ENCODE measurements around the gene TMEM11.
"Not testable (repeated sequence)": the region's sequence is repeated elsewhere in the genome, so short reads cannot be mapped to it uniquely, and the experiment has no call there.

Gene TMEM11

DNA sequence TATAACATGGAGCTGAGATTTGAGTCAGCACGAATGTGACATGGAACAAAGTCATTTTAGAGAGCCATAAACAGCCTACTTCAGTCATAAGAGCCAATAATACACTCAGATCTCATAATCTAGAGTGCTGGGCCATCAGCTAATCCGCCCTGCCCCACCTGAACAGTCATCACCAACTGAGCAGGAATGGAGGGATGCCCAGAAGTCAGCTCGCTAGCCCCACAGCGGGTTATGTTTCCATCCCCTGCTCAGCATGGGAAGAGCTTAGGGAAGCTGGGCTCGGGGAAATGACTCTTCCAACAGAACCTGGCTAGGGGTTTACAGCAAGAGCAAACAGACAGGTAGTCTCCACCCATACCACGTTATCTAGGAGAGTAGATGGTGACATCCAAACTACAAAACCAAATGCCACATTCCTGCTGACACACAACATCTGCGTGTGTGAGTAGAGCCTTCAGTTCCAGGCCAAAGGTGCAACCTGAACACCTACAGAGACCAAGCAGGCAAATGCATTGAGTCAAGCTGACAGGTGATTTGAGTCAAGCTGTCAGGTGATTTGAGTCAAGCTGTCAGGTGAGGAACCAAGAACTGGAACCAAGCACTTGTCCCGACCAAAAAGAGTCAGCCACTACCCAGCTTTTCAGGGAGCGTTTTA, 2.0 kb downstream of the TMEM11 start:
- no peak for DNase-seq (ENCODE audit: low read depth in 2 of 2)

DNA sequence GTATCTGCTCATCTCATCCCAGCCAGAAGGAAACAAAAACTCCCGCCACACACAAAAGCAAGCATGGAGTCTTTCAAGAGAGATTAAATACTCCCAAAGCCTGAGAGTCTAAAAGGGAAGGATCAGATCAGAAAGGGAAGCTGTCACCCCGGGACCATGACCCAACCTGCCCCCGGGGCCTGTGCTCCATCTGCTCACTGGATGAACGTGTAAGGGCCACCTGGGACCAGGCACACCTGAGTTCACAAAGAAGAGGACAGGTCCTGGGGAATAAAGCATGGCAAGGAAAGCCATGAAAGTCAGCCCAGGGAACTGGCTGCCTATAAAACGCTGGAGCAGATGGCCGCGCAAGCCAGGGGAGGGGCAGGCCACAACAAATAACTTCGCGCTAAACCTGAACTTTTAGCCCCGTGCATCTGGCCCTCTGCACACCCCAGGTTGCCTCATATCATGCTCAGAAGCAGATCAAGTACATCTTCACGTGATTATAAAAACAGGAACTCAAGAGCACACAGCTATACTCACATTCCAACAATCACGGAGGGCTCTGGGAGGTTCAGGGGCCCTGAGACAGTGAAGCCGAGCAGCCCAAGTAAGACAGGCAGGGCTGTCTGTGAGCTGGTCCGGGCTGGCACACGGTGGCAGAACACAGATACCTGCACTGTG, 3.4 kb downstream of the TMEM11 start:
- DNase-seq (ENCODE audit: low read depth in 2 of 2) = no peak

DNA sequence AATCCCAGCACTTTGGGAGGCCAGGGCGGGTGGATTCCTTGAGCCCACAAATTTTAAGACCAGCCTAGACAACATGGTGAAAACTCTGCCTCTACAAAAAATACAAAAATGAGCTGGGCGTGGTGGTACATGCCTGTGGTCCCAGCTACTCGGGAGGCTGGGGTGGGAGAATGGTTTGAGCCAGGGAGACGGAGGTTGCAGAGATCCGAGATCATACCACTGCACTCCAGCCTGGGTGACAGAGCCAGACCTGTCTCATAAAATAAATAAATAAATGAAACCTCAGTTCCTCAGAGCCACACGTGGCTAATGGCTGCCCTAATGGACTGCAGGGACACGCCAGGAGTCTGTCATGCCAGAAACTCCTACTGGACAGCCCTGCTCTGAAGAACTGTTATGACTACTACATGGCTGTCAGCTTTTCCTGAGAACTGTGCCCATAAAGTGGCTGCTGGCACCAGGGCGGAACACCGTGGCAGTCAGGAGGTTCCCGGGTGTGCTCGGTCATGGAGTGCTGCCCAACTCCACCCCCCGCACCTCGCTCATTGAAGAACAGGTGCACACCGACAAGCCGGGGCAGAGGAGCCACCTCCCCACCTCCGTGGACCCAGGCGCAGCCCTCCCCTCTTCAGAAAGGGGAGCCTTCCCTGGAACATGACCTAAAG, 4.3 kb downstream of the TMEM11 start:
- no peak for DNase-seq (ENCODE audit: low read depth in 2 of 2)

DNA sequence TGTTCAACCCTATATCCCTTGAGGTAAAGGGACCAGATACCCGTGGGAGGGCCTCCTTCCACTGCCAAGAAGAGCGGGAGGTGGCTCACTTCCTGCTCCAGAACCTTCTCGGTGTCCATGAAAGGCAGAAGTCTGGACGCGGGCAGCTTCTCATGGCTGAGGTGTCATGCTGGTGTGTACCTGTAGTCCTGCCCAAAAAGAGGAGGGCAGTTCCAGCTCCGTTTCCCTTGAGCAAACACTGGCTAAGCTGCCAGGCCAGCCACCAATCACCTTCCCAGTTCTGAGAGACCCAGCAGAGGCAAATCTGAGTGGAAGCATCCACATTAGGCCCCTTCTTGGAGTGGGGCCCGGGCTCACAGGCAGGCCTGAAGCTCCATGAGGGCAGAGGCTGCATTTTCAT, 5.6 kb downstream of the TMEM11 start:
- no peak for DNase-seq (ENCODE audit: low read depth in 2 of 2)

DNA sequence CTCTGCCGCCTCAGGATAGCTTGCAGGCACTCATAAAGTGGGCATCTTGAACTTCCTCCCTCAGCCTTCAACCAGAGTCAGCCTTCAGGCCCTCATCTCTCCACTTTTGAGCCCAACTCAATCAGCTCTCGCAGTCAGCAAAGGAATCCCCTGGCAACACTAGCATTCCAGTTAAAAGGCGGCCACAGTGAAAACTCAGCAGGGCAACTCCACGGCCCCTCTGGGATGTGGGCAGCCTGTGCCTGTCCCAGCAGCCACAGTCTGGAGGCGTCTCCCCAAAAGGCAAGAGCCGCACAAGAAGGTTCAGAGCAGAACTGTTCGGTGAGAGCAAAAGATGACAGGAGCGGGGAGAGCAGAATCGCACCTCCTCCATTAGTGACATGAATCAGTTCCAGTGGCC, 9.0 kb downstream of the TMEM11 start:
- no peak for DNase-seq (ENCODE audit: low read depth in 2 of 2)

DNA sequence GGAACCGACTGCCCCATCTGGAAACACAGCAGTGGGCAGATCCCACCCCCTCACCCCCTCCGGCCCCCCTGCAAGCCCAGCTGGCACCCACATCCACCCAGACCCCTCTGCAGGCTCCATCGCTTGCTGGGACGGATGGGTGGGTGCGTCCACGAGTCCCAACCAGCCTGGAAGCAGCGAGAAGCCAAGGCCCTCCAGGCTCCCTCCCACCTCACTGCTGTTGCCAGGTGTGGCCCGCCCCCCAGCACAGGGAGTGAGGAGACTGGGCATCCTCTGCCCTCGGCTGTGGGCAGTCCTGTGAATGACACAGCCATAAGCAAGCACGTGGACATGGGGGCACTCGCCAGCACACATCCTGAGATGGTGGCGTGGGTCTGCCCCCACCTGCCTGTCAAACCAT, 11.4 kb downstream of the TMEM11 start:
- no peak for DNase-seq (ENCODE audit: low read depth in 2 of 2)

DNA sequence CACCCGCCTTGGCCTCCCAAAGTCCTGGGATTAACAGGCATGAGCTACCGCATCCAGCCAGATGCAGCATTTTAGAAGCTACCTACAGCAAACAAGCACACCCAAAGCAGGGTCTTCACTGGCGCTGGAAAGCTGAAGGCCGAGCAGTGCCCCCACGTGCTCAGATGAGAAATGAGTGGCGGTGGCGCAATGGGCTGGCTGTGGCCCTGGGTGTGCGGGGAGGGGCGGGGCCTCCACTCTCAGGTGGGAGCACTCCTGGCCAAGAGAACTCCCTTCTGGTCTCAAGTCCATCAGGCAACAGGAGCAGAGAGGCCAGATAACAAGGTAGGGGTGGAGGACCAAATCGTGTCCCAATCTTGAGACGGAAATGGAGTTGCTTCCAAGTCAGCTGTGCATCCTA, 12.1 kb downstream of the TMEM11 start:
- no peak for DNase-seq (ENCODE audit: low read depth in 2 of 2)

DNA sequence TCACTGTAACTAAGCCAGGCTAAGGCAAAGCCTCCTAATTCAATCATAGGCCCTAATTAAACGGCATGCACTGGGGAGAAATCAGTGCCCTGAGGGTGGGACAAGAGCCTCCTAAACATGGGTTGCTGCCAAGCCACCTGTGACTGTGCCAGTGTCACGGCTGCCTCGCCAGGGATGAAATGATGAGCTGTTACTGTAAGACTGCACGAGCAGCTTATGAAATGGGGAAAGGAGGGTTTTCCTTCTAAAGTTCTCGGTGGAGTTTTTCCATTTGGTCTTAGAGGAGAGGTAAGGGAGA, 12.7 kb downstream of the TMEM11 start:
- DNase-seq (ENCODE audit: low read depth in 2 of 2) = no peak

DNA sequence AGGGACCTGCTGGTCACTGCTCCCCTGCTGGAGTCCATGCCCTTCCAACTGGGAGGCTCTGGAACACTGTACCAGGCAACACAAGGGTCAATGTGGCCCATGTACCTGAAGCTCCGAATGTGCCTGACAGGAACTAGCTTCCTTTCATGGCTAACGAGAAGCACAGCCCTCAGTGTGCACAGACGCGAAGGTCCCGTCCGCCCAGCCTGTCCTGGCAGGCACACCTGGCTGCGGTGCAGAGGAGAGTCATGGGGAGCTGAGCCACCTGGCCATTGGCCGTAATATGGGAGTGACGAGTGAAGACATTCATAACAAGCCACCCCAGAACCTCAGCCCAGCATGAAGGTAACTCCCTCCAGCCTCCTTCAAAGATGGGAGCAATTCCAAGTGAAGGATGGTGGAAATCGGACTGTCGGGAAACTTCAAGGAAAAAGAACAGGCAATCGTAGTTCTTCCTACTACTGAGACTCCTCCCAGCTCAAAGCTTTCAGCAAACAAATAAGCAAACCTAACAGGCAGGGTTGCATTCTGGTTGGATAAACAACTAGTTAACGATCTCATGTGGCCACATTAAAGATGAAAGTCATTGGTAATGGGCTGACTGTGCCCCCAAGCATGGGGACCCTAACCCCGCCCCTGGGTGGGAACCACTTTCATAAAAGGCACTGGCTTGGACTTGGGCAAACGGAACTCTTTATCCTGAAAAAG, 13.2 kb downstream of the TMEM11 start:
- DNase-seq (ENCODE audit: low read depth in 2 of 2) = no peak

DNA sequence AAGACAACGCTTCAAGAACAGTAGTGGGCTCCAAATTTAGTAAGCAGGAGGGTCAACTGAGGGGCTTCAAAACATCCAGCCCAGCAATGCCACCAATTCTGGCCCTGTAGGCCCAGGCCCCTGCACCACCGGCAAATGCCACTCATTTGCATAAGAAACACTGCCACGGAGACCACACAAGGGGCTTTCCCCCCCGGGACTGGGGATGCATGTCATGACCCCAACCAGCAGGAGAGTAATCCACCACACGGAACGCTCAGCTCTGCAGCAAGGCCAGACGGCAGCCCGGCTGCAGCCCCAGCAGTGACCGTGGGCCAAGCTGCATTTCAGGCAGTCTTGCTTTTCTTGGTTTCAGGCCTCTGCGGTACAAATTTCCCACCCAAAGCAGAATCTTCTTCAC, 14.1 kb downstream of the TMEM11 start:
- DNase-seq (ENCODE audit: low read depth in 2 of 2) = no peak

DNA sequence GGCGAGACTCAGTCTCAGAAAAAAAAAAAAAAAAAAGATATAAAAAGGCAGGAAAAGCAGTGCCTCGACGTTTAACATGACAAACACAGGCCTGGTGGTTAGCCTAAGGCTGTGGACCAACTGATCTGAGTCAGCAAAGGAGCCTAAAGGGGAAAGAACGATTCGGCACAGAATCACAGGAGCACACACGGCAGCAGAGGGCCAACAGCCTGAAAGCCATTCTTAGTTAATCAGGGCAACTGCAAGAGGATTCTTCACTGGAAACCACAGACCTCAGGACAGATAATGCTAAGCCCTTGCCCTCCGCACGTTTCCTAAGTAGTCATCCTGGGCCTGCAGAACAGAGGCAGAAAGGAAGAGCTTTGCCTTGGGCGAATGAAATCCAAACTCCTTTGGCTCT, 14.7 kb downstream of the TMEM11 start:
- DNase-seq (ENCODE audit: low read depth in 2 of 2) = no peak

DNA sequence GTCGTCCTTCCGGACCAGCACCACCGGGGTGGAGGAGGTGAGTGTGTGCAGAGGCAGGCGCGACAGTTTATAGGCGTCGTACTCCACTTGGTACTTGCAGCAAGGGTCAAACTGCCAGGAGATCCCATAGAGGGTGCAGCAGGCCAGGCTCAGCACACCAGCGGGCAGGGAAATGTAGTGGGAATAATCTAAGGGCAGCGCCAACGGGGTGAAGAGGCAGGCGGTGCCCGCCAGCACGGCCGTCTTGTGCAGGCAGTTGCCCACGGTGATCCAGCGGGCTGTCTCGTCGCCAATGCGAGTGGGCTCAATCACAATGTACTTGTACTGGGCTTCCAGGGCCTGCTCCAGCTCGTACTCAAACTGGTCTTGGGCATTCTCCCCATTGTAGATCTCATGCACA, 15.6 kb downstream of the TMEM11 start:
- DNase-seq (ENCODE audit: low read depth in 2 of 2) = no peak

DNA sequence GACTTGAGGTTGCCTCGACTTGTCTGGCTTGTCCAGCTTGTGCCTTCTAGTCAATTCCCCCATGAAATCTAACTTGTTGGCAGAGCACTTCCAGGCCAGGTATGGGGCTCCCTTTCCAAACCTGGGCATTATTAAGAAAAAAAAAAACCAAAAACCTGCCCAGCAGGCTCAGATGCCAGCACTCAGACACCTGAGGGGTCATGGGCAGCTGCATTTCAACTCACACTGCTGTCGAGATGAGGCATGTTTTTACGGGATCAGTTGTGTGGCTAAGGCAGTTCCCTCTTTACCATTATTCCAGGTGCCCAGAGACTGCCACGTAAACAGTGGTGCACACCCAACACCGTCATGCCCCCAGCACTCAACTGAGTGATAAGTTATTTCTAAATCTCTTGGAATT, 17.8 kb downstream of the TMEM11 start:
- DNase-seq (ENCODE audit: low read depth in 2 of 2) = no peak

DNA sequence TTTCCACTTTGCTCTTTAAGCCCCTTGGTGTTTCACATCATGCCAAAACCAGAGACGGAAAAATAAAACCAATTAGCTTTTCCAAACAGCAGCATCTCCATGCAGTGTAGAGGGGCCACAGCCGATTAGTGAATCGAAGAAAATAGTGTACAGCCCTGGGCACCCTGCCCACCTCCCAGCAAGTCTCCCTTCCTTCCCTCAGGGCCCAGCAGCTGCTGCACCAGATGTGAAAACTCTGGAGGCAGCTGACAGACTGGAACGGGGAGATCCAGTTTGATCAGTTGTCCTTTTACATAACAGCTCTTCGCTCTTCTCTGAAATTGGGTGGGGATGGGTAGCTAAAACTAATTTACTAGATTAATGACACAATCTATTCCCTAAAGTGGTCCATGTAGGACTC, 19.3 kb downstream of the TMEM11 start:
- DNase-seq (ENCODE audit: low read depth in 2 of 2) = no peak

DNA sequence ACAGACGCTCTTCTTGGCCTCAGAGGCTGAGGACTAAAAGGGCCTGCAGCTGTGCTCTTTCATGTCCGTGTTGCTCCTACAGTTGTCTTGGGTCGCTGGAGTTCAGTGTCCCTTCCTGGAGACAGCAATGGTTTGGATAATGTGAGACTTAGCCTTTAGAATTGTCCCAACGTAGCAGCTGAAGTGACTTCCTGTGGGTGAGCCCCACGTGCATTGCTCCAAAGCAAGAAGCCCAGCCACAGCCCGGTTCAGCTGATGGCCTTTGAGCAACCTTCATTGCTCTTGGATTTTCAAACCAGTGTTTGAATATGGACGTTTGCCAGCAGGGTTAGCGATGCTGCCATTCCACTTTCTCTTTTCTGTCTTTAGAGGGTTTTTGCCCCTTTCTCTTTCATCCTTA, 19.7 kb downstream of the TMEM11 start:
- no peak for DNase-seq (ENCODE audit: low read depth in 2 of 2)

DNA sequence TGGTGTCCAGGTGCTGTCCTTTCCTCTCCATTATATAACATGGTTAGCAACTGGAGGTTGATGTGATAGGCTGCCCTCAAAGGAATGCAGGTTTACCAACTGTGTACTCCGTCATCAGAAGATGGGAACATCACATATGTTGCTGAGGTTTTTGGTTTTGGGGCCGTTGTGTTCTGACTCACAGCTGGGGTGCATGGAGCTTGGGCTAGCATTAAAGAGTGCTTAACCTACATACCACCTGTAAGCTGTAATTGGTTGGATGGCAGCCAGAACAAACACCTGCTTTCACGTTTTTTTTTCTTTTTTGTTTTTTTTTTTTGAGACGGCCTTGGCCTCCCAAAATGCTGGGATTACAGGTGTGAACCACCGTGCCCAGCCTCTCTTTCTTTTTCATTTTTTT, 20.9 kb downstream of the TMEM11 start:
- DNase-seq (ENCODE audit: low read depth in 2 of 2) = no peak

DNA sequence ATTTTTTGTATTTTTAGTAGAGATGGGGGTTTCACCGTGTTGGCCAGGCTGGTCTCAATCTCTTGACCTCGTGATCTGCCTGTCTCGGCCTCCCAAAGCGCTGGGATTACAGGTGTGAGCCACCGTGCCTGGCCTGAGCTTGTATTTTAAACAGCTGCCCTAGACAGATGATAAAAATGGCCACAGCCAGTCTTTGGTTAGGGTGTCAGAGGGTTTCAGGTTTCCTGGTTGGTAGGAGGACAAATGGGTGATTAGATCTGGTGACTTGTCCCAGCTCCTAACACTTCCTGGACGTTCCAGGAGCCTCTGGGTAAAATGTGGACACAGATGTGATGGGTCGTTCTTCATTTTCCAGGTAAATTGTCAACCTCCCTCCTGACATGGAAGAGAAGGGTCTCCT, 21.5 kb downstream of the TMEM11 start:
- not testable (repeated sequence) for DNase-seq (ENCODE audit: low read depth in 2 of 2)

DNA sequence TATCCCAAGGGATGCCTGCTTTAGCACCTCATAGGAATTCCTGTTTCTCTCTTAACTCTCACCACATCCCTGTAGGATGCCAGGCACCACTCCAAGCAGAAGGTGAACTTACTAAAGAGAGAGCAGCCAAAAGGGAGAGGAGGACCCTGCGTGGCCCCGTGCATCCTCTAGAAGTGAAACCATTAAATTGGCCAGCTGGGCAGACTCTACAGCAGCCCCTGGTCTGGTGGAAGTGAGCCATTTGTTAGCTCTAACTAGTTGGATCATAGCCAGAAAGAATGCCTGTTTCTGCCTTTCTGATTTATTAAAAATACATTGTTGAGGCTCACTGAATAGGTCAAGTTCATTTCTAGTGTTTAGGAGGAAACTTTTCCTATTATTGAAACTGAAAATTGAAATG, 22.3 kb downstream of the TMEM11 start:
- no peak for DNase-seq (ENCODE audit: low read depth in 2 of 2)

DNA sequence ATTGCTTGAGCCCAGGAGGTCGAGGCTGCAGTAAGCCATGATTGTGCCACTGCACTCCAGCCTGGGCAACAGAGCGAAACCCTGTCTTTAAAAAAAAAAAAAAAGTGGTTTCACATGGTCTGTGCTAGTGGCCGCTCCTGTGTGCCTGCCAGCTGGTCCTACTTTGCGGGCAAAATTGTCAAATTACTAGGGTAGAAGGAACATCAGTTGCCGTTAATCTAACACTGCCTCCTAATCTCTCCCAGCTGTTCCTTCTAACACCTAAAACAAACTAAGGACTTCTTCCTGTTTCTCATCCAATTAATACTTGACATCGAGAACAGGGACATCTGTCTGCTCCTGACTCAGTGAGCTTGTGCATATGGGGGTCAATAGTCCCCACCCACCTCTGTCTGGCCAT, 23.9 kb downstream of the TMEM11 start:
- no peak for DNase-seq (ENCODE audit: low read depth in 2 of 2)

DNA sequence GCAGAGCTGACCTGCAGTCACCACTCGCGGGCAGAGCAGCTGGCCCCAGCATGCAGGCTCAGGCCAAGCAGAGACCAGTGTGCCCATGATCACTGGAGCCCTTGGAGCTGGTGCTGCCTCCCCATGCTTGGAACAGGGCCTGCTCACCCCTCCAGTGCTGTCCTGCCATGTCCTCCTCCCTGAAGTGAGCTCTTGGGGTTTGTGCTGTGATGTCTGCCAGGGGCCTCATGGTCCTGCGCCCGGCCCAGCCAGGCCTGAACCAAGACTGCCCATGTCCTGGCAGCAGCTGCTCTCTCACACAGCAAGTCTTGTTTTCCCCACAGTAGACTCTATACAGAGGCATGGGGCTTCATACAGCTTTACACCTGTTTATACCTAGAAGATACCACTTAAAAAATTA, 24.6 kb downstream of the TMEM11 start:
- DNase-seq (ENCODE audit: low read depth in 2 of 2) = no peak

DNA sequence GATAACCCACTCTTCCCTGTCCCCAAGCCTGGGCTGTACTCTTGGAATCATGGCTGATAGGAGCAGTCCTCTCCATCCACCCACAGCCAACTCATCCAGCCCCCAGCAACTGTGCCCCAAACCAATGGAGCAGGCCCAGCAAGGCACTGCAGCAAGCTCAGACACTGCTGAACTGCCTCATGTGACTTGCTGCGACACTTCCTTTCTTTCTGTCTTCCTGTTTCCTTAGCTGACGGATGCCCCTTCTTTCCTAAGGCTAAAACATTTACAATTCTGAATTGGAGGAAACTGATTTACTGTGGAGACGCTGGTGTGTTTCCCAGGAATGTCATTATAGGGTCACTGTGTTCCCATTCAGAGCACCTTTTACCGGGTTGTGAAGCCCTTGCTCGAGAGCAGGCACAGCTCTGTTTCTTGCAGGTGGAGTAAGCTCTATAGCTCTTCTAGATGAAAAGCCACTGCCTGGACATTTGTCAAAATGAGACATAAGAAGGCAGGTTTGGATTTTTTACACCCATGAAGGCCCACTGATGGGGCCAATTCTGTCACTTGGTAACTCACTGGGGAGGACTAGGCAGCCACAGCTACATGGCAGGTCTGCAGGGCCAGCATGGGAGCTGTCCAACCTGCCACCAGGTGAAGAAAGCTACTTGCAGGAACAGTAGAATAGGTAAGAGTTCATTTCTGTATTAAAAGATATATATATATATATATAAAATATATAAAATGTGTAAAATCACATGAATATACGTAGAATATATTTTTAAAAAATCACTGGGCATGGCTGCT, 27.4 kb downstream of the TMEM11 start:
- DNase-seq (ENCODE audit: low read depth in 2 of 2) = no peak

DNA sequence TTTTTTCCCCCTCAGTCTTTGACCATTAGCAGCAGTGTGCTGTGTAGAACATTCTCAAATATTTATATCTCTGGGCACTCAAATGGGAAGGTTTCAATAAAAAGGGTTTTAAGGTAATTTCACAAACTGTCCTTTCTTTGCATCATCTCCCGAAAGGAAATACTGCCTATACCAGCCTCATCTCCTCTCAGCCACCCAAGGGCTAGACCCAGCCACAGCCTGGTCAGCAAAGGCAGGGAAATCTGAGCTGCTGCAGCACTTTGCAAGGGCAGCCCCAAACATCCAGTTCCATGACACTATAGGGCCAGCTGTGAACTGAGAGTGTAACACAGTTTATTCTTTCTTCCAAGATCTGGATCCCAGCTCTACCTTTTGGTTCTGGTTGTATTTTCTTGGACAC, 28.9 kb downstream of the TMEM11 start:
- no peak for DNase-seq (ENCODE audit: low read depth in 2 of 2)
